ENCODE results near the gene SMYD5. TPM values are rescaled to one million over a fixed set of nuclear protein-coding genes. Genes with fewer than 3 reads are reported as not detected.
"Not testable (repeated sequence)": the region's sequence is repeated elsewhere in the genome, so short reads cannot be mapped to it uniquely, and the experiment has no call there.

The SMYD5 gene
- total RNA-seq (2014; rRNA removed; shearing (Covaris generic)) (20.1 and 33.0 TPM in 2 replicates), polyA plus RNA-seq (2016; fragmentation: Nextera tagmentation; extraction: Ambion mirVana) (15.0 and 17.5 TPM in 2 replicates)

DNA sequence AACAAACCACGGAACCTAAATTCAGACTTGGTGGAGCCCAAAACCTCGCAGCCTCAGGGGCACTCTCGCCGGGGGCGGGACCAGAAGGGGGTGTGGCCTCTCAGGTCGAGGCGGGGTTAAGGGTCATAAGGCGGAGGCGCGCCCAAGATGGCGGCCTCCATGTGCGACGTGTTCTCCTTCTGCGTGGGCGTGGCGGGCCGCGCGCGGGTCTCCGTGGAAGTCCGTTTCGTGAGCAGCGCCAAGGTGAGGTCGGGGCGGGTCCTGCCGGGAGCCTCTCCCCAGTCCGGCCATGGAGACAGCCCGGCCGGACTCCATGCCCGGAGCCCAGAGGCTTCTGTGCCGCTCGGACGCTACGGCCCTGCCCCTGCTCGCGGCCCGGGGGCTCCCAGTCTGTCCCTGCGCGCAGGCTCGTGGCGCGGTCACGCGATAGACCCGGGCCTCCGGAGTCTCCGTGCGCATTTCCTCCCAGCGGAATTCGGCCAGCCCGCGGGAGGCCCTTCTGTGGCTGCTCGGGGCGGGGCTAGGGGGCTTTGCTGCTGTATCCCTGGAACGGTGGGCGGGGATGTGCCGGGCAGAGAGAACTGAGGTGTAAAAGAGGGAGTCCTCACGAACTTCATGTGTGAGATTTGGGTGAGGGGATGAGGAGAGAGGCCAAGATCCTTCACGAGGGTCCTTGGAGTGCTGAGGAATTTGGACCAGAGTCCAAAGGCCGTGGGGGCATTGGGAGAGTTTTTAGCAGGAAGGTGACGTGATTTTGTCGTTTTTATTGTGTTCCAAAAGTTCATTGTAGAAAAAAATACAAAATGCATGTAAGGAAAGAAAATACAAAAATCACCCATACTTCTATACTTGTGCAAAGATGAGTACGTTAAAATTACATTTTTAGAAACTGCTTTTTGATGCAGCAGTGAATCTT lies at the start of gene SMYD5:
Gene SMYD5 (plus strand): TSS at position 126 of the 916 bp plus-strand sequence. CDS start 22 bp downstream, at position 148.
- Histone ChIP-seq H3K27ac (peak within 1 kb of the TSS; percentile 62), H3K4me2 (ENCODE audit: unreplicated experiment) (peak within 1 kb of the TSS; percentile 88), H3K27me3 (replicated peaks; ENCODE audit: insufficient read depth) (no peaks in the 10 kb centered on the region), H3F3A (ENCODE audit: insufficient read depth) (peaks cover 19% of the 10 kb centered on the region), H2AFZ (peak within 1 kb of the TSS; percentile 93), H3K9me3 (ENCODE audit: low read depth) (no peaks in the 10 kb centered on the region), H3K4me1 (ENCODE audit: insufficient read depth) (peaks cover 20% of the 10 kb centered on the region), H3K9ac (peak within 1 kb of the TSS; percentile 94), H3K79me2 (ENCODE audit: insufficient read depth) (peaks cover 43% of the 10 kb centered on the region), H3K9me2 (ENCODE audit: insufficient read depth) (no peaks in the 10 kb centered on the region), H3K4me3 (peak within 1 kb of the TSS; percentile 87), H3K36me3 (ENCODE audit: low read depth) (no peaks in the 10 kb centered on the region), H4K20me1 (ENCODE audit: insufficient read depth) (no peaks in the 10 kb centered on the region)
- TF ChIP-seq EZH2phosphoT487 (IDR thresholded peaks at IDR 0.05; ENCODE audit: insufficient read depth, low read depth) = no peak
- no peak for TF ChIP-seq EZH2 (IDR thresholded peaks at IDR 0.05; ENCODE audit: insufficient read depth, poor library complexity, severe bottlenecking)
- peak; percentile 93 for DNase-seq
- in situ Hi-C loops (cut with MboI) = no loop called here
- 1% methylated on average over 59 to 64 of the region's 64 CpGs for WGBS, 2 experiments (ENCODE audit: low coverage in 1 of 2, low lambda C conversion rate in 2 of 2, missing lambda C conversion rate in 2 of 2)

DNA sequence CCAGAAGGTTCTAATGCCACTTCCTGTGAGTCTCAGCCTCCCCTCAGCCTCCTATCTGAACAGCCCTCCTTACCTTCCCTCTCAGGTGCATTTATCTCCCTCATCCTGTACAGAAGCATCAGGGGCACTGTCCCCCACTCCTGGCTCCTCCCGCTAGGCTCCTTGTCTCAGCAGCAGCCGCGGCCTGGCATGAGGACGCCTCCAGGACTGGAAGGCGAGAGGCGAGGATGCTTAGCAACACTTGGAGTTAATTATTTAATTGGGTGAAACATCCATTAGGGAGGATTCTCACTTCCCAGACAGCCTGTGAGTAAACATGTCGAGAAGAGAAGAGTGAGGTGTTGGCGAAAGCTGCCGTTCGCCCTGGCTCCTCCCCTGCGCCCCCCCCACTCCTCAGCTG lies 48.1 kb upstream of the SMYD5 start:
- 15 to 29% methylated on average over 7 to 11 of the region's 11 CpGs for WGBS, 2 experiments (ENCODE audit: low coverage in 1 of 2, low lambda C conversion rate in 2 of 2, missing lambda C conversion rate in 2 of 2)

DNA sequence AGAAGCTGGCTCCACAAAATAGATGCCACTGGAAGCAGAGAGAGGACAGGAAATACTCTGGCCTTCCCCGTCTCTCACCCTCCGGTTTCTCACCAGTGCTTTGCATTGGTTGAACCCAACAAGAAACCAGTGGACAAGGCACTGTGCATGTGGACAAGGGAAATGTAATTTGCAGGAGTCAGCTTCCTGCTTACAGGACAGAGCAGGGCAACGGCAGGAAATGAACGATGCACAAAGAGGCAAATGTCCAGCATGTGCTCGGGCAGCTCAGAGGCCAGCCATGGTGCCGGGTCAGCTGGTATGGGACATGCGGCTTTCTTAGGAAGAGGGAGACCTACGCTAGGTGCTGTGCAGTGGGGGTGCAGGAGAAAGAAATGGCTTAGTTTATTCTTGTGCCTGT lies 47.2 kb upstream of the SMYD5 start:
- H3K79me2 ChIP-seq (ENCODE audit: insufficient read depth); H3K27ac ChIP-seq; H3K9me3 ChIP-seq (ENCODE audit: low read depth); H3K27me3 ChIP-seq (replicated peaks; ENCODE audit: insufficient read depth); H3K4me2 ChIP-seq (ENCODE audit: unreplicated experiment); H3K36me3 ChIP-seq (ENCODE audit: low read depth); H3K9ac ChIP-seq; H3K9me2 ChIP-seq (ENCODE audit: insufficient read depth); H3F3A ChIP-seq (ENCODE audit: insufficient read depth); H2AFZ ChIP-seq; in situ Hi-C loops (cut with MboI); H4K20me1 ChIP-seq (ENCODE audit: insufficient read depth); DNase-seq; H3K4me1 ChIP-seq (ENCODE audit: insufficient read depth); H3K4me3 ChIP-seq: not testable (repeated sequence)
- 77 to 93% methylated on average over 3 to 4 of the region's 8 CpGs for WGBS, 2 experiments (ENCODE audit: low coverage in 1 of 2, low lambda C conversion rate in 2 of 2, missing lambda C conversion rate in 2 of 2)

More for the DNA sequence above, 48.1 kb upstream of the SMYD5 start:
- in situ Hi-C loops (cut with MboI); H3K9me2 ChIP-seq (ENCODE audit: insufficient read depth); H3K4me1 ChIP-seq (ENCODE audit: insufficient read depth); H3K9me3 ChIP-seq (ENCODE audit: low read depth); H2AFZ ChIP-seq; H3K27me3 ChIP-seq (replicated peaks; ENCODE audit: insufficient read depth); H4K20me1 ChIP-seq (ENCODE audit: insufficient read depth); H3K36me3 ChIP-seq (ENCODE audit: low read depth); H3K79me2 ChIP-seq (ENCODE audit: insufficient read depth); H3K4me3 ChIP-seq; H3K27ac ChIP-seq; H3K9ac ChIP-seq; DNase-seq; H3K4me2 ChIP-seq (ENCODE audit: unreplicated experiment); H3F3A ChIP-seq (ENCODE audit: insufficient read depth): not testable (repeated sequence)

DNA sequence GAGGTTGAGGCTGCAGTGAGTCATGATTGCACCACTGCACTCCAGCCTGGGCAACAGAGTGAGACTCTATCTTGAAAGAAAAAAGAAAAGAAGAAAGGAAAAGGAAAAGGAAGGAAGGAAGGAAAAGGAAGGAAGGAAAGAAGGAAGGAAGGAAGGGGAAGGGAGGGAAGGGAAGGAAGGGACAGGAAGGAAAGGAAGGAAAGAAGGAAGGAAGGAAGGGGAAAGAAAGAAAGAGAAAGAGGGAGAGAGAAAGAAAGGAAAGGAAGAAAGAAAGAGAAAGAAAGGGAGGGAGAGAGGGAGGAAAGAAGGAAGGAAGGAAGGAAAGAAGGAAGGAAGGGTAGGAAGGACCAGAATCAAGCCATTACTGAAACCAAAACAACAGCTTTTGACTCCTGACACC lies 45.7 kb upstream of the SMYD5 start:
- in situ Hi-C loops (cut with MboI); H2AFZ ChIP-seq; H3K4me3 ChIP-seq; H4K20me1 ChIP-seq (ENCODE audit: insufficient read depth); DNase-seq; H3K27ac ChIP-seq; H3K27me3 ChIP-seq (replicated peaks; ENCODE audit: insufficient read depth); H3K4me1 ChIP-seq (ENCODE audit: insufficient read depth); H3K9me2 ChIP-seq (ENCODE audit: insufficient read depth); H3K9ac ChIP-seq; H3K79me2 ChIP-seq (ENCODE audit: insufficient read depth); H3F3A ChIP-seq (ENCODE audit: insufficient read depth); H3K9me3 ChIP-seq (ENCODE audit: low read depth); H3K36me3 ChIP-seq (ENCODE audit: low read depth); H3K4me2 ChIP-seq (ENCODE audit: unreplicated experiment): not testable (repeated sequence)

DNA sequence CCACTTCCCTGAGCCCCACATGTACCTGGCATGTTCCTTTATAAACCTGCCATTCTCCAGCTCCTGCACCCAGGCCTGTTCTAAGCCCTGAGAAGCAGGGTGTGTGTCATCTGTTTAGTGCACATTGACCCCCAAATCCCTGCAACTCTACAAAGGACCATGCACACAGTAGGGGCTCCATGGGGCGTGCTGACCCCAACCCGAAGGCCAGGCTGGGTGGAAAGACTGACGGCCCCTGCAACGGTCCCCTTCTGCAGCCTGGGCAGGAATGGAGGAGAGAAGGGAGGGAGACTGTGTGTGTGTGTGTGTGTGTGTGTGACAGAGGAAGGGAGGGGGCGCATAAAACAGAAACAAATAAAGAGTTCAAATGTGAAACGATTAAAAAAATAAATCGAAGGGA lies 43.7 kb upstream of the SMYD5 start:
- H3K4me3 ChIP-seq; H4K20me1 ChIP-seq (ENCODE audit: insufficient read depth); H2AFZ ChIP-seq; H3K9ac ChIP-seq; H3K9me3 ChIP-seq (ENCODE audit: low read depth); H3K9me2 ChIP-seq (ENCODE audit: insufficient read depth); in situ Hi-C loops (cut with MboI); H3F3A ChIP-seq (ENCODE audit: insufficient read depth); H3K4me1 ChIP-seq (ENCODE audit: insufficient read depth); DNase-seq; H3K4me2 ChIP-seq (ENCODE audit: unreplicated experiment); H3K79me2 ChIP-seq (ENCODE audit: insufficient read depth); H3K27me3 ChIP-seq (replicated peaks; ENCODE audit: insufficient read depth); H3K36me3 ChIP-seq (ENCODE audit: low read depth); H3K27ac ChIP-seq: not testable (repeated sequence)
- WGBS, 2 experiments (ENCODE audit: low coverage in 1 of 2, low lambda C conversion rate in 2 of 2, missing lambda C conversion rate in 2 of 2) = 72 to 73% methylated on average over 4 to 6 of the region's 7 CpGs
